Pancreas (tissue), 10 donors: ENCODE data around the gene PRR18. TPM values are rescaled to one million over a fixed set of nuclear protein-coding genes. Genes with fewer than 3 reads are reported as not detected.

ENCODE experiments used
- ATAC-seq, 4 donors: fragments of 200-7000 bp; cut with Tn5 transposase; one replicate each; pipeline versions ENCODE4 v1.8.0 to v1.9.1; 2020; ENCODE audit warnings: mild to moderate bottlenecking in 4 of 4, moderate library complexity in 4 of 4
- DNase-seq, 6 donors: peaks; one replicate each; pipeline ENCODE4 v3.0.0-alpha.2; 2020
- FAIRE-seq: peaks from 2 replicates; lab custom pipeline; 2012; peaks lifted over from hg19 to GRCh38; lab: Jason Lieb, UNC
- H3K27ac ChIP-seq, 4 donors: fragments of 200-600 bp; sonication (generic); 1 replicate in 3 of 4; 2 replicates in 1 of 4; pipeline versions ENCODE4 v1.5.0 to v1.8.0; 2020
- H3K27me3 ChIP-seq, 4 donors: fragments of 200-600 bp; one replicate each; pipeline ENCODE4 v1.8.0; 2021
- H3K36me3 ChIP-seq, 3 donors: fragments of 200-600 bp; sonication (generic) in 1 of 3; one replicate each; pipeline versions ENCODE4 v1.5.0 to v1.8.0; 2020 to 2021
- H3K4me1 ChIP-seq, 3 donors: fragments of 200-600 bp; one replicate each; pipeline ENCODE4 v1.8.0; 2021
- H3K4me3 ChIP-seq, 4 donors: fragments of 200-600 bp; sonication (generic) in 2 of 4; one replicate each; pipeline versions ENCODE4 v1.5.0 to v1.8.0; 2020 to 2021
- H3K9me3 ChIP-seq, 4 donors: fragments of 200-600 bp; one replicate each; pipeline ENCODE4 v1.8.0; 2021
- WGBS, 2 donors: extraction: QIAGEN DNeasy Blood & Tissue Kit; methylation state at CpG; one replicate each; pipeline ENCODE4 v1.1.7; 2013; 5-methylcytosine and 5-hydroxymethylcytosine counted together
- intact Hi-C, 3 donors: fragments of 100-400 bp; cut with DNase I; formaldehyde crosslinking; loops; one replicate each; pipeline versions ENCODE4 v1.11.1 to v1.14.2; 2022
- polyA plus RNA-seq, 2 donors: library from polyadenylated mRNA; stranded (reverse); fragments of 200-250 nt; gene quantifications; one replicate each; pipeline ENCODE4 v1.2.3, GENCODE V29; 2013
- total RNA-seq, 6 donors: library from RNA; stranded (reverse); fragmentation: NEBNext Ultra II Directional in 4 of 6; extraction: Animal tissue kit (Norgen Biotek cat#: 25700) in 4 of 6; gene quantifications; one replicate each; pipeline versions ENCODE4 v1.2.1 to v1.2.4, GENCODE V29; 2021 to 2023
- TF ChIP-seq, protein P1 (sequence below), 4 donors: fragments of 200-600 bp; sonication (generic) in 3 of 4; IDR thresholded peaks; one replicate each; pipeline versions ENCODE4 v1.5.0 to v1.8.0; 2021; ENCODE audit warnings: antibody characterized with exemption in 4 of 4
- donor health status: healthy with polysubstance abuse.
- donor health status: DM: no; HTN: no; CAD: no; lungs with moderate emphysema.
- donor health status: DM: no; HTN: no; CAD: no.
- donor health status: control.
- donor health status: control.
- donor health status: Bipolar disorder and iron deficiency.
- donor health status: DM: yes; HTN: yes; CAD: no.
- donor health status: DM: no; HTN: no; CAD: no.
- donor health status: DM: no; HTN: no; CAD: no.
- donor health status: DM: yes; HTN: yes; CAD: no.

PRR18 gene, protein sequence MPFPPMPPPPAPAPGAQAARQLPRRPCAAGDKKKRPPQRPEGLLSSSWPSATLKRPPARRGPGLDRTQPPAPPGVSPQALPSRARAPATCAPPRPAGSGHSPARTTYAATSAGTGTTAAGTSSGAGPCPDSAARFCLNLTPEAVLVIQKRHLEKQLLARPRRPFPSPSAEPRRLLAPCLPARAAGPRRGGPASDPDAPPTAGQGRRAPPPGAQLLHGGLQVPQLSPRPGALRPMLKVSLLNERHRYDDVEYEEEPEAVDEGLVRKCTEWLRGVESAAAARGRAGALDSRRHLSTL
- under 1 TPM; 0.06 to 0.61 (median 0.38) TPM for total RNA-seq
- under 1 TPM; 0.23 to 0.40 TPM for polyA plus RNA-seq

DNA sequence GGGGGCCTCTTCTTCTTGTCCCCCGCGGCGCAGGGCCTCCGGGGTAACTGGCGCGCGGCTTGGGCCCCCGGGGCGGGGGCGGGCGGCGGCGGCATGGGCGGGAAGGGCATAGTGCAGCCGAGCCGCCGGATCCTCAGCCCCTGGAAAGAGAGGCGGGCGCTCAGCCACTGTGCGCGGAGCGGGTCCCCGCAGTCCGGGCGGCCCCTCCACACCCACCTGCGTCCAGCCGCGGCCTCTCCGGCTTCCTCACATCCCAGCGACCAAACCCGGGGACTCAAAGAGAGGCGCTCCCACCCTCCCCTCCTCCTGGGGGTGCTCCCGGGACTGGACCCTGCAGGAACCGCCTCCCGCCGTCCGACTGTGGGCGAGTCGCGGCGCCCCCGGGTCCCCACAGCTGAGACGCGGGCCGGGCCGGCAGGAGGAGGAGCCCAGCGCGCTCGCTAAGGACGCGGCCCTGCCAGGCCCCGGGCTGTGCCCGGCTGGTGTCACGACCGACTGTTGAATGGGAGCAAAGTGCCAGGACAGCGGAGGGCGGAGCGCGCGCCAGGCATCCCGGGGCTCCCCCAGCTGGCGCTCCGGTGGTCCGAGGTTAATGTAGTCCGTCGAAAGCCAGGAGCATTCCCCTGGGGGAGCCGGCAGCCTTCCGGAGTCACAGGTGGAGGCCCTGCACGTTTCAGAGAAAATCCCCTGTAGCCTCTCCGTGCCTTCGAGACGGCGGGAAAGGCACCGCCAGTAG, at the start of gene PRR18:
TSS of gene PRR18 (minus strand) at position 360 of the 736 bp plus-strand sequence. CDS start at position 110, 250 bp downstream.
- 4 to 5% methylated on average over 41 to 74 of the region's 74 CpGs for WGBS, 2 donors
- ATAC-seq (peak; percentile 62 to 77 (median 74)), FAIRE-seq (no peak), DNase-seq (peak in 5 of 6 donors; percentile 16 to 79 (median 48))
- TF ChIP-seq, protein P1, sequence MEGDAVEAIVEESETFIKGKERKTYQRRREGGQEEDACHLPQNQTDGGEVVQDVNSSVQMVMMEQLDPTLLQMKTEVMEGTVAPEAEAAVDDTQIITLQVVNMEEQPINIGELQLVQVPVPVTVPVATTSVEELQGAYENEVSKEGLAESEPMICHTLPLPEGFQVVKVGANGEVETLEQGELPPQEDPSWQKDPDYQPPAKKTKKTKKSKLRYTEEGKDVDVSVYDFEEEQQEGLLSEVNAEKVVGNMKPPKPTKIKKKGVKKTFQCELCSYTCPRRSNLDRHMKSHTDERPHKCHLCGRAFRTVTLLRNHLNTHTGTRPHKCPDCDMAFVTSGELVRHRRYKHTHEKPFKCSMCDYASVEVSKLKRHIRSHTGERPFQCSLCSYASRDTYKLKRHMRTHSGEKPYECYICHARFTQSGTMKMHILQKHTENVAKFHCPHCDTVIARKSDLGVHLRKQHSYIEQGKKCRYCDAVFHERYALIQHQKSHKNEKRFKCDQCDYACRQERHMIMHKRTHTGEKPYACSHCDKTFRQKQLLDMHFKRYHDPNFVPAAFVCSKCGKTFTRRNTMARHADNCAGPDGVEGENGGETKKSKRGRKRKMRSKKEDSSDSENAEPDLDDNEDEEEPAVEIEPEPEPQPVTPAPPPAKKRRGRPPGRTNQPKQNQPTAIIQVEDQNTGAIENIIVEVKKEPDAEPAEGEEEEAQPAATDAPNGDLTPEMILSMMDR (IDR thresholded peaks at IDR 0.05) = no peak
- intact Hi-C loops = no loop called here
- Histone ChIP-seq H3K36me3 (no peaks in the 10 kb centered on the region), H3K4me3 (peak within 1 kb of the TSS; percentile 26 to 59 (median 36)), H3K27me3 (no peaks in the 10 kb centered on the region), H3K27ac (no peak within 1 kb of the TSS), H3K9me3 (no peaks in the 10 kb centered on the region), H3K4me1 (peaks cover 0 to 4% (median 0%) of the 10 kb centered on the region in 3 donors)

DNA sequence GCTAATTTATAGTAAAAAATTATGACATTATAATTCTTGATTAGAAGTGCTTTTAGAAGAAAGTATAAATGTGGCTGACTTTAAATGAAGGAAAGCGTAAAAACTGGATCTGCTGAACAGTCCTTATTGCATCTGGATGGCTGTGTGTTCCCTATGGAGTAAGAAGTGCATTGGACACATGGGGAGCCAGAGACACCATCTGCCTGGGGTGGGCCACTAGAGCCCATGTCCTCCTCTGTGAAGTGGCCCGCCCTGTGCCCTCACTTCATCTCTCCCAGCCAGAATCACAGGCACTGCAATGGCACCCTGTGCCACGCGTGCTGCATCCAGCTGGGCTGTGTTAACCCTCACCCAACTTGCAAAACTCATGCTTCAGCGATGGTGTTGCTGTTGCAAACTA, 47.4 kb upstream of the PRR18 start:
- Histone ChIP-seq H3K9me3 (no peaks in the 10 kb centered on the region), H3K27me3 (no peaks in the 10 kb centered on the region), H3K27ac (no peak overlapping the region), H3K36me3 (no peaks in the 10 kb centered on the region), H3K4me1 (no peaks in the 10 kb centered on the region), H3K4me3 (no peak overlapping the region)
- WGBS, 2 donors = 78 to 85% methylated on average over 5 of the region's 5 CpGs
- no peak for DNase-seq
- TF ChIP-seq, protein P1 (IDR thresholded peaks at IDR 0.05) = no peak
- no peak for FAIRE-seq
- ATAC-seq = no peak
- intact Hi-C loops = no loop called here

DNA sequence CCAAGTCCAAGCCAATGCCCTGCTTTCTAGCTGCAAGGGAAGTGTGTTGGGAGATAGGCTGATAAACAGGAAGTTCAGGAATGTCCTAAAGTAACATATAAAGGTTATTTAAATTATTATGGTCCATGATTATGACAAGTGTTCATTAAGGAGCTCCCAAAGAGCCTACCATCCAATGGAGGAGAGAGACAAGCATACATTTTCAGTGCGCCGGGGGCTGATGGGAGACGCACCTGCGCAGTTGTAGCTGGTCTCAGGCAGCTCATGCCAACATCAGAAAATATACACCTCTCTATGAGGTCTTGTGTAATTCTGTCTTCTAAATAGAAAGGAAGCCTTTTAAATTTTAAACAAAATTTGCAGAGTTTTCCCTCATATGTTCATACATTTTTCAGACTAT, 46.8 kb upstream of the PRR18 start:
- H3K4me3 ChIP-seq = no peak overlapping the region
- ATAC-seq = no peak
- intact Hi-C loops = no loop called here
- FAIRE-seq = no peak
- WGBS, 2 donors = 94 to 96% methylated on average over 4 of the region's 4 CpGs
- no peaks in the 10 kb centered on the region for H3K4me1 ChIP-seq
- TF ChIP-seq, protein P1 (IDR thresholded peaks at IDR 0.05) = no peak
- H3K9me3 ChIP-seq = no peaks in the 10 kb centered on the region
- no peaks in the 10 kb centered on the region for H3K27me3 ChIP-seq
- no peaks in the 10 kb centered on the region for H3K36me3 ChIP-seq
- DNase-seq = no peak
- no peak overlapping the region for H3K27ac ChIP-seq

DNA sequence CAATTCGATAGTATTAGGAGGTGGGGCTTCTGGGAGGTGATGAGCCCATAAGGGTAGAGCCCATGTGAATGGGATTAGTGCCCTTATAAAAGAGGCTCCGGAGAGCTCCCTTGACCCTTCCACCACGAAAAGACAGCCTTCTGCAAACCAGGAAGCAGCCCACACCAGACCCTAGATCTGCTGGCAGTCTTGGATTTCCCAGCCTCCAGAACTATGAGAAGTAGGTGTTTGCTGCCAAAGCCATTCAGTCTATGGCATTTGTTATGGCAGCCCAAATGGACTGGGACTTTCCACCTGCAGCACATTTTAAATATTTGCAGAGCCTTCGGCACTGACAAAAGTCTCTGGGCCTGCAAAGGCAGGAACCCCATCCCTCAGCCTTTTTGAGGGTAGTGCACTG, 46.0 kb upstream of the PRR18 start:
- DNase-seq (no peak), ATAC-seq (no peak), FAIRE-seq (no peak)
- Histone ChIP-seq H3K9me3 (no peaks in the 10 kb centered on the region), H3K4me1 (no peaks in the 10 kb centered on the region), H3K27me3 (no peaks in the 10 kb centered on the region), H3K27ac (no peak overlapping the region), H3K4me3 (no peak overlapping the region), H3K36me3 (no peaks in the 10 kb centered on the region)
- intact Hi-C loops = no loop called here
- TF ChIP-seq, protein P1 (IDR thresholded peaks at IDR 0.05) = no peak
- WGBS, 2 donors = 74 to 77% methylated on average over 4 of the region's 4 CpGs
